HepG2 (cell line): ENCODE results near the gene KIAA1328. TPM values are rescaled to one million over a fixed set of nuclear protein-coding genes. Genes with fewer than 3 reads are reported as not detected.

Experiments used
- ATAC-seq: fragments of 200-7000 bp; cut with Tn5 transposase; 3 replicates; pipeline ENCODE4 v1.9.1; 2020; ENCODE audit warnings: mild to moderate bottlenecking, moderate library complexity
- BruUV-seq: library from RNA; stranded (reverse); fragments of 400-500 nt; replicated peaks from 2 replicates; lab custom pipeline; 2021; lab: Mats Ljungman, UMichigan
- CTCF ChIA-PET: fragments of 300-600 bp; formaldehyde crosslinking; extraction: SDS; loops from one replicate; lab custom pipeline; 2021; ENCODE audit warnings: low total read pairs, inconsistent platforms, low intra/inter-chr PET ratio; lab: Yijun Ruan, JAX
- POLR2A ChIA-PET: fragments of 350-600 bp; sonication (Branson Sonifier 250); formaldehyde crosslinking; loops from one replicate; lab custom pipeline; 2020; ENCODE audit warnings: antibody characterized with exemption, inconsistent platforms; lab: Yijun Ruan, JAX
- DNase-seq: peaks from one replicate; pipeline ENCODE4 v3.0.0-alpha.2; 2015; ENCODE audit warnings: low spot score
- FAIRE-seq: peaks from 3 replicates; lab custom pipeline; 2011; peaks lifted over from hg19 to GRCh38; lab: Jason Lieb, UNC
- H2AFZ ChIP-seq: one replicate; pipeline ENCODE4 v1.6.1; 2011; ENCODE audit warnings: low read length, inconsistent platforms
- H3K27ac ChIP-seq: fragments of 300-600 bp; 3 replicates; pipeline ENCODE4 v1.8.0; 2011; ENCODE audit warnings: mixed run types, mild to moderate bottlenecking, mixed read lengths, low read length, inconsistent platforms; ENCODE audit not compliant: insufficient read depth; ENCODE audit errors: extremely low read length
- H3K27me3 ChIP-seq, 2 experiments: fragments of 200-600 bp in 1 of 2; 2 replicates in 1 of 2; 3 replicates in 1 of 2; pipeline versions ENCODE4 v1.6.0 to v1.8.0; 2011; ENCODE audit warnings: low read length in 2 of 2, mild to moderate bottlenecking in 2 of 2, moderate library complexity in 2 of 2, inconsistent platforms in 1 of 2; ENCODE audit not compliant: insufficient read depth in 2 of 2, control insufficient read depth in 1 of 2
- H3K36me3 ChIP-seq, 2 experiments: fragments of 200-600 bp in 1 of 2; replicated peaks in 1 of 2; 2 replicates in 1 of 2; 3 replicates in 1 of 2; pipeline versions ENCODE4 v1.5.1 to v1.8.0; 2011; ENCODE audit warnings: low read length in 2 of 2, inconsistent platforms in 1 of 2; ENCODE audit not compliant: insufficient read depth in 2 of 2, control insufficient read depth in 1 of 2
- H3K4me1 ChIP-seq: 2 replicates; pipeline ENCODE4 v1.5.1; 2012; ENCODE audit warnings: low read length, inconsistent platforms; ENCODE audit not compliant: insufficient read depth
- H3K4me2 ChIP-seq: 2 replicates; pipeline ENCODE4 v1.6.0; 2011; ENCODE audit warnings: low read depth, low read length, inconsistent platforms
- H3K4me3 ChIP-seq, 3 experiments: fragments of 200-600 bp in 1 of 3; sonication (generic), shearing (Covaris generic) in 1 of 3; replicated peaks in 1 of 3; 2 replicates each; pipeline ENCODE4 v1.5.1; 2011 to 2016; ENCODE audit warnings: low read length in 3 of 3, inconsistent platforms in 2 of 3, low read depth in 2 of 3, mild to moderate bottlenecking in 2 of 3, control low read depth in 1 of 3, mixed read lengths in 1 of 3; ENCODE audit not compliant: insufficient read depth in 1 of 3
- H3K79me2 ChIP-seq: one replicate; pipeline ENCODE4 v1.6.1; 2011; ENCODE audit warnings: low read length, inconsistent platforms; ENCODE audit not compliant: insufficient read depth
- H3K9ac ChIP-seq: 2 replicates; pipeline ENCODE4 v1.6.0; 2011; ENCODE audit warnings: mild to moderate bottlenecking, low read depth, low read length, inconsistent platforms; ENCODE audit not compliant: insufficient read depth
- H3K9me3 ChIP-seq: 2 replicates; pipeline ENCODE4 v1.5.1; 2012; ENCODE audit warnings: mild to moderate bottlenecking, low read length
- H4K20me1 ChIP-seq: 2 replicates; pipeline ENCODE4 v1.6.0; 2011; ENCODE audit warnings: inconsistent platforms, mild to moderate bottlenecking, low read length, moderate library complexity; ENCODE audit not compliant: insufficient read depth
- in situ Hi-C: cut with HindIII; loops from 2 replicates; pipeline ENCODE4 v1.10.0; 2017; ENCODE audit warnings: low pct_unique_long_range_greater_than_20kb; ENCODE audit not compliant: extremely low pct_ligation_motif_present
- intact Hi-C: fragments of 100-400 bp; cut with micrococcal nuclease; formaldehyde crosslinking; loops from one replicate; pipeline ENCODE4 v1.10.0; 2022; ENCODE audit not compliant: unreplicated experiment
- polyA plus RNA-seq, 8 experiments: library from polyadenylated mRNA; depleted of rRNA in 3 of 8; stranded (reverse) in 7 of 8; unstranded in 1 of 8; fragments of >200 nt; fragmentation: Illumina TruSeq in 4 of 8; extraction: Trizol in 4 of 8; gene quantifications; 2 replicates each; pipeline versions ENCODE4 v1.2.1 to v1.2.3, GENCODE V29; 2011 to 2016; ENCODE audit warnings: low read depth in 4 of 8, missing spikeins in 1 of 8, mixed read lengths in 1 of 8; ENCODE audit not compliant: insufficient read depth in 1 of 8
- total RNA-seq, 5 experiments: library from RNA; depleted of rRNA; stranded (reverse); fragments of >200 nt; fragmentation: Illumina TruSeq; extraction: Trizol; gene quantifications; 2 replicates each; pipeline ENCODE4 v1.2.3, GENCODE V29; 2016; ENCODE audit warnings: low read depth in 1 of 5
- TF ChIP-seq, protein P1 (sequence below): sonication (generic); formaldehyde crosslinking; IDR thresholded peaks from 2 replicates; pipeline ENCODE4 v1.4.0; 2020; ENCODE audit warnings: missing genetic modification reagents, borderline replicate concordance
- TF ChIP-seq, protein P2 (sequence below), 2 experiments: sonication (generic) in 1 of 2; formaldehyde crosslinking in 1 of 2; IDR thresholded peaks; 2 replicates each; pipeline versions ENCODE4 v1.4.0 to v1.6.1; 2018 to 2020; ENCODE audit warnings: missing genetic modification reagents in 2 of 2, borderline replicate concordance in 1 of 2, low read depth in 1 of 2, mild to moderate bottlenecking in 1 of 2, missing biosample characterization in 1 of 2
- TF ChIP-seq, protein P3 (sequence below): fragments of 450-650 bp; IDR thresholded peaks from 2 replicates; pipeline ENCODE4 v1.6.1; 2017; ENCODE audit warnings: mild to moderate bottlenecking

Gene KIAA1328
- total and polyA plus RNA-seq, 2 of the 13 experiments (the other 11 are each of a cell fraction or from before 2014, with no cell fraction given): 4.1 to 6.0 TPM

DNA sequence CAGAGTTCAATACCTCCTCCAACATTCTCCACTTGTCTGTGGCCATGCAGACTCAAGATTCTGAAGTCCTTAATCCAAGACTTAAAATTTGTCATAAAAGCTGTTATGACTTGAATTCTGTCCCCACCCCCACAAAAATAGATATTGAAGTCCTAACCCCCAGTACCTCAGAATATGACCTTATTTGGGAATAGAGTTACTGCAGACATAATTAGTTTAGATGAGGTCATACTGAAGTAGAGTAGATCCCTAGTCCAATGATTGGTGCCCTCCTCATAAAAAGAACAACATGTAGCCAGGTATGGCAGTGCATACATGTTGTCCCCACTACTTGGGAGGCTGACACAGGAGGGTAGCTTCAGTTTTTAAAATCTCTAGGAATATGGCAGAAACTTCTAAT, 9.3 kb upstream of the KIAA1328 start:
- FAIRE-seq (no peak), DNase-seq (no peak), ATAC-seq (no peak)
- in situ Hi-C loops: no loop called here
- POLR2A ChIA-PET: no interaction called here
- Histone ChIP-seq H4K20me1 (no peaks in the 10 kb centered on the region), H3K9me3 (no peaks in the 10 kb centered on the region), H3K79me2 (no peaks in the 10 kb centered on the region), H2AFZ (no peak overlapping the region), H3K36me3 (peaks cover 4 to 15% of the 10 kb centered on the region in 2 experiments; a peak in 2 of 5 replicates), H3K4me3 (no peak overlapping the region), H3K4me2 (no peak overlapping the region), H3K27ac (no peak overlapping the region), H3K4me1 (peaks cover 17% of the 10 kb centered on the region), H3K27me3 (no peaks in the 10 kb centered on the region), H3K9ac (no peak overlapping the region)
- CTCF ChIA-PET: no interaction called here
- intact Hi-C loops: no loop called here
- TF ChIP-seq, protein P1, sequence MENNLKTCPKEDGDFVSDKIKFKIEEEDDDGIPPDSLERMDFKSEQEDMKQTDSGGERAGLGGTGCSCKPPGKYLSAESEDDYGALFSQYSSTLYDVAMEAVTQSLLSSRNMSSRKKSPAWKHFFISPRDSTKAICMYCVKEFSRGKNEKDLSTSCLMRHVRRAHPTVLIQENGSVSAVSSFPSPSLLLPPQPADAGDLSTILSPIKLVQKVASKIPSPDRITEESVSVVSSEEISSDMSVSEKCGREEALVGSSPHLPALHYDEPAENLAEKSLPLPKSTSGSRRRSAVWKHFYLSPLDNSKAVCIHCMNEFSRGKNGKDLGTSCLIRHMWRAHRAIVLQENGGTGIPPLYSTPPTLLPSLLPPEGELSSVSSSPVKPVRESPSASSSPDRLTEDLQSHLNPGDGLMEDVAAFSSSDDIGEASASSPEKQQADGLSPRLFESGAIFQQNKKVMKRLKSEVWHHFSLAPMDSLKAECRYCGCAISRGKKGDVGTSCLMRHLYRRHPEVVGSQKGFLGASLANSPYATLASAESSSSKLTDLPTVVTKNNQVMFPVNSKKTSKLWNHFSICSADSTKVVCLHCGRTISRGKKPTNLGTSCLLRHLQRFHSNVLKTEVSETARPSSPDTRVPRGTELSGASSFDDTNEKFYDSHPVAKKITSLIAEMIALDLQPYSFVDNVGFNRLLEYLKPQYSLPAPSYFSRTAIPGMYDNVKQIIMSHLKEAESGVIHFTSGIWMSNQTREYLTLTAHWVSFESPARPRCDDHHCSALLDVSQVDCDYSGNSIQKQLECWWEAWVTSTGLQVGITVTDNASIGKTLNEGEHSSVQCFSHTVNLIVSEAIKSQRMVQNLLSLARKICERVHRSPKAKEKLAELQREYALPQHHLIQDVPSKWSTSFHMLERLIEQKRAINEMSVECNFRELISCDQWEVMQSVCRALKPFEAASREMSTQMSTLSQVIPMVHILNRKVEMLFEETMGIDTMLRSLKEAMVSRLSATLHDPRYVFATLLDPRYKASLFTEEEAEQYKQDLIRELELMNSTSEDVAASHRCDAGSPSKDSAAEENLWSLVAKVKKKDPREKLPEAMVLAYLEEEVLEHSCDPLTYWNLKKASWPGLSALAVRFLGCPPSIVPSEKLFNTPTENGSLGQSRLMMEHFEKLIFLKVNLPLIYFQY (CRISPR knock-in tag): no peak
- TF ChIP-seq, protein P2, sequence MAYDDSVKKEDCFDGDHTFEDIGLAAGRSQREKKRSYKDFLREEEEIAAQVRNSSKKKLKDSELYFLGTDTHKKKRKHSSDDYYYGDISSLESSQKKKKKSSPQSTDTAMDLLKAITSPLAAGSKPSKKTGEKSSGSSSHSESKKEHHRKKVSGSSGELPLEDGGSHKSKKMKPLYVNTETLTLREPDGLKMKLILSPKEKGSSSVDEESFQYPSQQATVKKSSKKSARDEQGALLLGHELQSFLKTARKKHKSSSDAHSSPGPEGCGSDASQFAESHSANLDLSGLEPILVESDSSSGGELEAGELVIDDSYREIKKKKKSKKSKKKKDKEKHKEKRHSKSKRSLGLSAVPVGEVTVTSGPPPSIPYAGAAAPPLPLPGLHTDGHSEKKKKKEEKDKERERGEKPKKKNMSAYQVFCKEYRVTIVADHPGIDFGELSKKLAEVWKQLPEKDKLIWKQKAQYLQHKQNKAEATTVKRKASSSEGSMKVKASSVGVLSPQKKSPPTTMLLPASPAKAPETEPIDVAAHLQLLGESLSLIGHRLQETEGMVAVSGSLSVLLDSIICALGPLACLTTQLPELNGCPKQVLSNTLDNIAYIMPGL (CRISPR knock-in tag; IDR thresholded peaks at IDR 0.05; ENCODE audit: borderline replicate concordance in 1 of 2, low read depth in 1 of 2): no peak
- TF ChIP-seq, protein P3, sequence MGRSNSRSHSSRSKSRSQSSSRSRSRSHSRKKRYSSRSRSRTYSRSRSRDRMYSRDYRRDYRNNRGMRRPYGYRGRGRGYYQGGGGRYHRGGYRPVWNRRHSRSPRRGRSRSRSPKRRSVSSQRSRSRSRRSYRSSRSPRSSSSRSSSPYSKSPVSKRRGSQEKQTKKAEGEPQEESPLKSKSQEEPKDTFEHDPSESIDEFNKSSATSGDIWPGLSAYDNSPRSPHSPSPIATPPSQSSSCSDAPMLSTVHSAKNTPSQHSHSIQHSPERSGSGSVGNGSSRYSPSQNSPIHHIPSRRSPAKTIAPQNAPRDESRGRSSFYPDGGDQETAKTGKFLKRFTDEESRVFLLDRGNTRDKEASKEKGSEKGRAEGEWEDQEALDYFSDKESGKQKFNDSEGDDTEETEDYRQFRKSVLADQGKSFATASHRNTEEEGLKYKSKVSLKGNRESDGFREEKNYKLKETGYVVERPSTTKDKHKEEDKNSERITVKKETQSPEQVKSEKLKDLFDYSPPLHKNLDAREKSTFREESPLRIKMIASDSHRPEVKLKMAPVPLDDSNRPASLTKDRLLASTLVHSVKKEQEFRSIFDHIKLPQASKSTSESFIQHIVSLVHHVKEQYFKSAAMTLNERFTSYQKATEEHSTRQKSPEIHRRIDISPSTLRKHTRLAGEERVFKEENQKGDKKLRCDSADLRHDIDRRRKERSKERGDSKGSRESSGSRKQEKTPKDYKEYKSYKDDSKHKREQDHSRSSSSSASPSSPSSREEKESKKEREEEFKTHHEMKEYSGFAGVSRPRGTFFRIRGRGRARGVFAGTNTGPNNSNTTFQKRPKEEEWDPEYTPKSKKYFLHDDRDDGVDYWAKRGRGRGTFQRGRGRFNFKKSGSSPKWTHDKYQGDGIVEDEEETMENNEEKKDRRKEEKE: no peak
- BruUV-seq: no TSS peak
